C4-2B (cell line): ENCODE data around the gene DLG2.

Source experiments
- CTCF ChIP-seq: fragments of 450-650 bp; conservative IDR thresholded peaks from 2 replicates; pipeline ENCODE4 v1.5.1; 2017; ENCODE audit warnings: mild to moderate bottlenecking
- ZFX ChIP-seq: fragments of 450-650 bp; IDR thresholded peaks from 2 replicates; pipeline ENCODE4 v1.6.1; 2017

- TF ChIP-seq CTCF = no peak
- no peak for TF ChIP-seq ZFX
Measured at GRCh38 chr11:83734120-83734519, 1893.0 kb downstream of the DLG2 start.
